HCT116 (cell line): ENCODE results near the gene NDN. TPM values are rescaled to one million over a fixed set of nuclear protein-coding genes. Genes with fewer than 3 reads are reported as not detected.

Source experiments
- ATAC-seq: fragments of 200-7000 bp; cut with Tn5 transposase; 2 replicates; pipeline ENCODE4 v1.9.1; 2020; ENCODE audit warnings: mild to moderate bottlenecking, moderate library complexity
- BruUV-seq: library from RNA; stranded (reverse); fragments of 400-500 nt; replicated peaks from 2 replicates; lab custom pipeline; 2021; lab: Mats Ljungman, UMichigan
- CTCF ChIA-PET: fragments of 300-600 bp; sonication (Branson Sonifier 250); formaldehyde crosslinking; loops from one replicate; lab custom pipeline; 2021; ENCODE audit warnings: antibody characterized with exemption; lab: Charles Lee
- POLR2A ChIA-PET: fragments of 300-600, 350-600 bp; sonication (Branson Sonifier 250); formaldehyde crosslinking; loops from one replicate; lab custom pipeline; 2021; ENCODE audit warnings: antibody characterized with exemption; lab: Charles Lee
- RAD21 ChIA-PET, 2 experiments: fragments of 300-600 bp; sonication (Branson Sonifier 250); formaldehyde crosslinking; loops; one replicate each; lab custom pipeline; 2023; ENCODE audit warnings: low total read pairs in 2 of 2; ENCODE audit not compliant: uncharacterized antibody in 2 of 2, unreplicated experiment in 2 of 2, low non-redundant PET in 1 of 2; lab: Charles Lee
- DNase-seq: peaks from one replicate; pipeline ENCODE4 v3.0.0-alpha.2; 2010; ENCODE audit warnings: low read depth, low spot score
- H2AFZ ChIP-seq: fragments of 200-600 bp; shearing (Covaris generic), sonication (generic); 2 replicates; pipeline ENCODE4 v1.6.1; 2017; ENCODE audit warnings: low read depth, mixed run types, mixed read lengths, antibody characterized with exemption, low read length; ENCODE audit not compliant: poor library complexity, severe bottlenecking
- H3K27ac ChIP-seq: 2 replicates; pipeline ENCODE4 v1.5.1; 2012; ENCODE audit warnings: low read depth, low read length
- H3K27me3 ChIP-seq: fragments of 200-600 bp; sonication (generic); 2 replicates; pipeline ENCODE4 v1.6.1; 2016; ENCODE audit warnings: mixed run types, low read length, mixed read lengths; ENCODE audit not compliant: insufficient read depth
- H3K36me3 ChIP-seq, 2 experiments: fragments of 200-500 bp in 1 of 2; fragments of 200-600 bp in 1 of 2; sonication (Bioruptor generic) in 1 of 2; sonication (generic) in 1 of 2; 2 replicates each; pipeline versions ENCODE4 v1.5.1 to v1.6.1; 2014 to 2016; ENCODE audit warnings: low read length in 2 of 2, inconsistent platforms in 1 of 2, mixed read lengths in 1 of 2, mixed run types in 1 of 2; ENCODE audit not compliant: insufficient read depth in 2 of 2, control insufficient read depth in 1 of 2
- H3K4me1 ChIP-seq, 2 experiments: fragments of 200-600 bp in 1 of 2; sonication (generic) in 1 of 2; 2 replicates each; pipeline versions ENCODE4 v1.5.1 to v1.6.1; 2012 to 2017; ENCODE audit warnings: low read length in 2 of 2, inconsistent platforms in 1 of 2, mild to moderate bottlenecking in 1 of 2, mixed read lengths in 1 of 2, mixed run types in 1 of 2, moderate library complexity in 1 of 2; ENCODE audit not compliant: insufficient read depth in 2 of 2, control insufficient read depth in 1 of 2
- H3K4me2 ChIP-seq: fragments of 200-600 bp; sonication (generic); 2 replicates; pipeline ENCODE4 v1.6.1; 2017; ENCODE audit warnings: mixed run types, low read length, mixed read lengths
- H3K4me3 ChIP-seq, 2 experiments: fragments of 200-600 bp in 1 of 2; sonication (generic) in 1 of 2; replicated peaks in 1 of 2; 2 replicates each; pipeline ENCODE4 v1.5.1; 2011 to 2016; ENCODE audit warnings: low read length in 2 of 2, control low read depth in 1 of 2, low read depth in 1 of 2, mild to moderate bottlenecking in 1 of 2, mixed read lengths in 1 of 2, mixed run types in 1 of 2
- H3K79me2 ChIP-seq: fragments of 200-600 bp; sonication (generic); 2 replicates; pipeline ENCODE4 v1.6.1; 2017; ENCODE audit warnings: mild to moderate bottlenecking, mixed run types, low read length, moderate library complexity, mixed read lengths; ENCODE audit not compliant: insufficient read depth
- H3K9ac ChIP-seq: fragments of 200-600 bp; sonication (generic); 2 replicates; pipeline ENCODE4 v1.6.1; 2016; ENCODE audit warnings: low read length, mixed read lengths
- H3K9me2 ChIP-seq: fragments of 200-600 bp; sonication (generic), shearing (Covaris generic); 2 replicates; pipeline ENCODE4 v1.6.1; 2017; ENCODE audit warnings: mixed run types, mild to moderate bottlenecking, moderate library complexity; ENCODE audit not compliant: insufficient read depth
- H3K9me3 ChIP-seq, 2 experiments: fragments of 200-500 bp in 1 of 2; fragments of 200-600 bp in 1 of 2; sonication (Bioruptor generic) in 1 of 2; sonication (generic) in 1 of 2; 2 replicates each; pipeline ENCODE4 v1.6.1; 2014 to 2017; ENCODE audit warnings: low read length in 2 of 2, mixed read lengths in 2 of 2, inconsistent platforms in 1 of 2, low read depth in 1 of 2, mild to moderate bottlenecking in 1 of 2, mixed run types in 1 of 2, moderate library complexity in 1 of 2; ENCODE audit not compliant: control insufficient read depth in 1 of 2, insufficient read depth in 1 of 2
- H4K20me1 ChIP-seq: fragments of 200-600 bp; sonication (generic), shearing (Covaris generic); 2 replicates; pipeline ENCODE4 v1.6.1; 2017; ENCODE audit warnings: mixed run types, mild to moderate bottlenecking, moderate library complexity; ENCODE audit not compliant: insufficient read depth
- CBX3 ChIP-seq: IDR thresholded peaks from 2 replicates; pipeline ENCODE4 v1.6.1; 2012; ENCODE audit warnings: low read depth
- CEBPB ChIP-seq: IDR thresholded peaks from 2 replicates; pipeline ENCODE4 v1.6.1; 2012; ENCODE audit warnings: low read depth
- CTCF ChIP-seq, 3 experiments: fragments of 200-600 bp in 1 of 3; sonication (generic) in 1 of 3; IDR thresholded peaks in 2 of 3; conservative IDR thresholded peaks in 1 of 3; 2 replicates each; pipeline ENCODE4 v1.5.1; 2012 to 2017; ENCODE audit warnings: low read depth in 2 of 3, low read length in 2 of 3, antibody characterized with exemption in 1 of 3, borderline replicate concordance in 1 of 3, control low read depth in 1 of 3, mild to moderate bottlenecking in 1 of 3, mixed read lengths in 1 of 3, mixed run types in 1 of 3, moderate library complexity in 1 of 3; ENCODE audit not compliant: insufficient read depth in 1 of 3
- EGR1 ChIP-seq: IDR thresholded peaks from 2 replicates; pipeline ENCODE4 v1.6.1; 2012; ENCODE audit warnings: low read depth
- FOSL1 ChIP-seq: IDR thresholded peaks from 2 replicates; pipeline ENCODE4 v1.6.1; 2012; ENCODE audit warnings: low read depth
- JUND ChIP-seq: IDR thresholded peaks from 2 replicates; pipeline ENCODE4 v1.6.1; 2012
- POLR2A ChIP-seq: IDR thresholded peaks from 2 replicates; pipeline ENCODE4 v1.7.0; 2011; ENCODE audit warnings: borderline replicate concordance; ENCODE audit not compliant: insufficient read depth, insufficient read length; ENCODE audit errors: extremely low read depth
- REST ChIP-seq: IDR thresholded peaks from 2 replicates; pipeline ENCODE4 v1.6.1; 2012; ENCODE audit warnings: low read depth
- SP1 ChIP-seq: IDR thresholded peaks from 2 replicates; pipeline ENCODE4 v1.6.1; 2012; ENCODE audit warnings: low read depth
- SRF ChIP-seq: IDR thresholded peaks from 2 replicates; pipeline ENCODE4 v1.6.1; 2012; ENCODE audit warnings: low read depth
- TCF7L2 ChIP-seq: IDR thresholded peaks from 2 replicates; pipeline ENCODE4 v1.7.0; 2011; ENCODE audit warnings: borderline replicate concordance, inconsistent platforms; ENCODE audit not compliant: insufficient read depth, insufficient read length; ENCODE audit errors: extremely low read depth
- YY1 ChIP-seq: IDR thresholded peaks from 2 replicates; pipeline ENCODE4 v1.6.1; 2011; ENCODE audit warnings: low read length, low read depth, moderate library complexity, mild to moderate bottlenecking; ENCODE audit not compliant: insufficient replicate concordance; ENCODE audit errors: extremely low read depth
- ZNF274 ChIP-seq: fragments of 200-500 bp; sonication (Bioruptor generic); IDR thresholded peaks from 2 replicates; pipeline ENCODE4 v1.6.1; 2014; ENCODE audit warnings: mild to moderate bottlenecking, low read depth, low read length, inconsistent platforms
- intact Hi-C: fragments of 100-400 bp; cut with micrococcal nuclease; formaldehyde crosslinking; loops from 2 replicates; pipeline ENCODE4 v1.10.0; 2022
- total RNA-seq: library from RNA; stranded (reverse); gene quantifications from one replicate; pipeline ENCODE4 v1.2.1, GENCODE V29; 2021; ENCODE audit not compliant: unreplicated experiment

Gene NDN
- total RNA-seq, 1 experiment from 2014 or later = not detected

DNA sequence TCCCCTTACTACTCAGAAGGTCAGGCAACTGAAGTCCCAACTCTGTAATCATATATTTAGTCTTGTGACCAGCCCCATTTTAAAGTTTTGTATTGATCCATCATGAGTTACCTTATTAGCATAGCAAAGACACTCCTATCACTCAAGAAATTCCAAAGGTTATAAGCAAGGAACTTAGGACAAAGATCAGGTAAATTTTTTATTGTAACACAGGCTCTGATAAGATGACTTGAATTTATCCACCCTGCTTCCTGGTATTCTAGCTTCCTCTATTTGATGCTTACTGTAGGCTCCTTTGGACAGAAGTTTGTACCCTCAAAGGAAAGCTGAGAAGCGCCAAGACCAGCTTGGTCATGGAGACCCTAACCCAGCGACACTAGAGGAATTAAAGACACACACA, 8.2 kb upstream of the NDN start:
- H3K27ac ChIP-seq = no peak overlapping the region
- ATAC-seq (no peak), DNase-seq (no peak)
- no peaks in the 10 kb centered on the region for H3K9me2 ChIP-seq
- H3K4me3 ChIP-seq = no peak overlapping the region
- H2AFZ ChIP-seq = no peak overlapping the region
- H3K27me3 ChIP-seq = no peaks in the 10 kb centered on the region
- ChIA-PET POLR2A (no interaction called here), RAD21 (no interaction called here), CTCF (no interaction called here)
- H3K9me3 ChIP-seq = peaks cover 5 to 20% of the 10 kb centered on the region in 2 experiments; a peak in 2 of 4 replicates
- H3K79me2 ChIP-seq = no peaks in the 10 kb centered on the region
- H3K36me3 ChIP-seq = no peaks in the 10 kb centered on the region
- TF ChIP-seq YY1 (no peak), CBX3 (no peak), JUND (no peak), CTCF (IDR thresholded peaks at IDR 0.05 in 2 of 3, conservative IDR thresholded peaks at IDR 0.05 in 1 of 3; ENCODE audit: borderline replicate concordance in 1 of 3, insufficient read depth in 1 of 3, low read depth in 2 of 3, low read length in 2 of 3) (no peak), EGR1 (no peak), SP1 (no peak), CEBPB (no peak), POLR2A (no peak)
- H4K20me1 ChIP-seq = no peaks in the 10 kb centered on the region
- BruUV-seq = no TSS peak
- H3K9ac ChIP-seq = no peak overlapping the region
- intact Hi-C loops = no loop called here
- no peaks in the 10 kb centered on the region for H3K4me1 ChIP-seq
- H3K4me2 ChIP-seq = no peak overlapping the region

DNA sequence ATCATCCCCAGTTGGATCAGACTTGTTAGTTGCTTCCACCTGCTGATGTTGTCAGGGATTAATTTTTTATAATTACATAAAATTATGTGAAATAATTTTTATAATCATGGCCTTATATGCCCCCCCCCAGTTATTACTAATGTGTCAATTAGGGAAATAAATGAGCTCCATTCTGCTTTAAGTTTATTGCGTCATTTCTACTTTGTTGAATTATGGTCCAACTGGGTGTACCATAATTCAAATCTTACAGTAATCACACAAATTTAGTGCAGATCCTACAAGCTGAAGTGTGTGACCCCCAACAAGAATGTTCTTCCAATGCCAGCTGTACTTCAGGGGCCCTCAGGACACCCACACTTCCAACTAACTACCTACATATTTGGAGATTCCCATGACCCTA, 7.5 kb upstream of the NDN start:
- Histone ChIP-seq H3K4me1 (no peaks in the 10 kb centered on the region), H3K4me2 (no peak overlapping the region), H3K9ac (no peak overlapping the region), H3K9me2 (no peaks in the 10 kb centered on the region), H3K9me3 (peaks cover 5 to 21% of the 10 kb centered on the region in 2 experiments; a peak in 2 of 4 replicates), H4K20me1 (no peaks in the 10 kb centered on the region), H3K4me3 (no peak overlapping the region), H3K36me3 (no peaks in the 10 kb centered on the region), H2AFZ (no peak overlapping the region), H3K27me3 (no peaks in the 10 kb centered on the region), H3K79me2 (no peaks in the 10 kb centered on the region), H3K27ac (no peak overlapping the region)
- ChIA-PET CTCF (no interaction called here), POLR2A (no interaction called here), RAD21 (no interaction called here)
- TF ChIP-seq ZNF274 (no peak), SRF (no peak), FOSL1 (no peak), YY1 (no peak), REST (no peak), TCF7L2 (no peak), EGR1 (no peak)
- no peak for DNase-seq
- no TSS peak for BruUV-seq
- ATAC-seq = no peak
- intact Hi-C loops = no loop called here
